Coronary artery (tissue), 2 donors: ENCODE data around the gene TSPYL4.

ENCODE experiments used
- DNase-seq: peaks from one replicate; pipeline ENCODE4 v3.0.0-alpha.2; 2017; ENCODE audit warnings: low spot score
- H3K27ac ChIP-seq, 2 donors: fragments of 200-600 bp; sonication (generic); one replicate each; pipeline ENCODE4 v1.5.1; 2016 to 2019
- H3K4me3 ChIP-seq: fragments of 200-600 bp; sonication (generic); 2 replicates; pipeline ENCODE4 v1.5.1; 2016; ENCODE audit warnings: mild to moderate bottlenecking, moderate library complexity
- CTCF ChIP-seq: fragments of 200-600 bp; sonication (generic); IDR thresholded peaks from one replicate; pipeline ENCODE4 v1.5.1; 2019; ENCODE audit warnings: antibody characterized with exemption

TSPYL4 gene

GRCh38 chr6:116238083-116238482 is 15.8 kb downstream of the TSPYL4 start:
- no peak for DNase-seq
- Histone ChIP-seq H3K4me3 (no peak overlapping the region), H3K27ac (no peak overlapping the region)
- no peak for TF ChIP-seq CTCF

GRCh38 chr6:116234689-116235088 is 19.2 kb downstream of the TSPYL4 start:
- Histone ChIP-seq H3K27ac (no peak overlapping the region), H3K4me3 (no peak overlapping the region)
- DNase-seq = no peak
- TF ChIP-seq CTCF = no peak

GRCh38 chr6:116229287-116229913 is 24.5 kb downstream of the TSPYL4 start:
- peak; percentile 89 for DNase-seq
- no peak for TF ChIP-seq CTCF
- H3K4me3 ChIP-seq = peak overlapping the region; percentile 66
- peak overlapping the region in 1 of 2 donors; percentile 28 for H3K27ac ChIP-seq

- TF ChIP-seq CTCF = no peak
- no peak overlapping the region for H3K27ac ChIP-seq
- no peak overlapping the region for H3K4me3 ChIP-seq
- no peak for DNase-seq
Measured at GRCh38 chr6:116223355-116223754, 30.5 kb downstream of the TSPYL4 start.

- no peak overlapping the region for H3K27ac ChIP-seq
- no peak for DNase-seq
- TF ChIP-seq CTCF = no peak
- H3K4me3 ChIP-seq = no peak overlapping the region
Measured at GRCh38 chr6:116221911-116222310, 32.0 kb downstream of the TSPYL4 start.

GRCh38 chr6:116221067-116221466 is 32.8 kb downstream of the TSPYL4 start:
- Histone ChIP-seq H3K27ac (no peak overlapping the region), H3K4me3 (no peak overlapping the region)
- no peak for TF ChIP-seq CTCF
- DNase-seq = no peak

GRCh38 chr6:116218866-116219265 is 35.0 kb downstream of the TSPYL4 start:
- Histone ChIP-seq H3K4me3 (no peak overlapping the region), H3K27ac (no peak overlapping the region)
- DNase-seq = no peak
- no peak for TF ChIP-seq CTCF
